Left renal cortex interstitium (tissue), 4 donors: Measurements from ENCODE around the gene UNC119B. TPM values are rescaled to one million over a fixed set of nuclear protein-coding genes. Genes with fewer than 3 reads are reported as not detected.
A peak's percentile ranks its signal among the peaks of the same experiment; 100 is the strongest.
"Not testable (repeated sequence)": the region's sequence is repeated elsewhere in the genome, so short reads cannot be mapped to it uniquely, and the experiment has no call there.

ENCODE experiments used
- DNase-seq, 4 donors: peaks; one replicate each; pipeline ENCODE4 v3.0.0-alpha.2; 2013; ENCODE audit warnings: low read depth in 4 of 4, low spot score in 2 of 4, missing footprints in 1 of 4
- polyA plus RNA-seq, 4 donors: library from polyadenylated mRNA; unstranded; fragments of 120-200 nt; gene quantifications; one replicate each; pipeline ENCODE4 v1.2.1, GENCODE V29; 2013; ENCODE audit not compliant: insufficient read length in 4 of 4

Gene UNC119B
- polyA plus RNA-seq, 4 donors: 70.1 to 76.1 (median 72.2) TPM

DNA sequence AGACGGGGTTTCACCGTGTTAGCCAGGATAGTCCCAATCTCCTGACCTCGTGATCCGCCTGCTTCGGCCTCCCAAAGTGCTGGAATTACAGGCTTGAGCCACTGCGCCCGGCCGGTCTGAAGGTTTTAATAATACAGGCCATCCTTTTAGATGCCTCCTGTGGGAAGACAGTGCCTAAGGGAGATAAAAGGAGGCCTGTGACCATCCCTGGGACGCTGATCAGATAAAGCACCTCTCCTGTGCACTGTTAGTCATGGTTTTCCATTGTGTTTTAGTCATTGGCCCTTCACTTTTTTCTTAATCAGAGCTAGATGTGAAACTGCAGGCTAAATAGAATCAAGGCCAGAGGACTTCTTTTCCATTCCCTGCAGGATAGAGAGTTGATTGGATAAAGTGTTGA, 7.8 kb downstream of the UNC119B start:
- DNase-seq: no peak

- DNase-seq: no peak
Measured at GRCh38 chr12:120719072-120719471, 8.8 kb downstream of the UNC119B start.

GRCh38 chr12:120719496-120720233, 9.4 kb downstream of the UNC119B start:
- no peak for DNase-seq

- no peak for DNase-seq
Measured at GRCh38 chr12:120720234-120720986, 10.2 kb downstream of the UNC119B start.

- no peak for DNase-seq
Measured at GRCh38 chr12:120720987-120721801, 10.9 kb downstream of the UNC119B start.

- no peak for DNase-seq
Measured at GRCh38 chr12:120721866-120722265, 11.6 kb downstream of the UNC119B start.

DNA sequence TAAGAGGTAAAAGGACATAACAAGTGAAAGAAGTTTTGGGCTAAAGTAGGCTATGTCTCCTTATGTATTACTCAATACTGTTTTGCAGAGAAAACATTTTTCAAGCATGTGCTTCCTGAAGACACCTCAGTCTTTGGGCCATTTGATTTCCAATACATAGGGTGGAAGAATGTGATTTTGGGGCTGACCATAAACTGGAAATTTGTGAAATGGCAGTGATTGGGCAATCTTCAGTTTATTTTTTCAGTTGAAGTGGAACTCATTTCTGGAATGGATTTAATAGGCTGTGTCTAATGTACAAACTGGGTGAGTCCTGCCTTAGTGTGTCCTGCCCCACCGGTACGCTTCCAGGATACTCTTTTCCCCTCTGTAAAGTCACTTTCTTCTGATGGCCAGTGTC, 12.5 kb downstream of the UNC119B start:
- no peak for DNase-seq

GRCh38 chr12:120724720-120725119, 14.5 kb downstream of the UNC119B start:
- DNase-seq: no peak

- DNase-seq: no peak
Measured at GRCh38 chr12:120725151-120725658, 14.9 kb downstream of the UNC119B start.

DNA sequence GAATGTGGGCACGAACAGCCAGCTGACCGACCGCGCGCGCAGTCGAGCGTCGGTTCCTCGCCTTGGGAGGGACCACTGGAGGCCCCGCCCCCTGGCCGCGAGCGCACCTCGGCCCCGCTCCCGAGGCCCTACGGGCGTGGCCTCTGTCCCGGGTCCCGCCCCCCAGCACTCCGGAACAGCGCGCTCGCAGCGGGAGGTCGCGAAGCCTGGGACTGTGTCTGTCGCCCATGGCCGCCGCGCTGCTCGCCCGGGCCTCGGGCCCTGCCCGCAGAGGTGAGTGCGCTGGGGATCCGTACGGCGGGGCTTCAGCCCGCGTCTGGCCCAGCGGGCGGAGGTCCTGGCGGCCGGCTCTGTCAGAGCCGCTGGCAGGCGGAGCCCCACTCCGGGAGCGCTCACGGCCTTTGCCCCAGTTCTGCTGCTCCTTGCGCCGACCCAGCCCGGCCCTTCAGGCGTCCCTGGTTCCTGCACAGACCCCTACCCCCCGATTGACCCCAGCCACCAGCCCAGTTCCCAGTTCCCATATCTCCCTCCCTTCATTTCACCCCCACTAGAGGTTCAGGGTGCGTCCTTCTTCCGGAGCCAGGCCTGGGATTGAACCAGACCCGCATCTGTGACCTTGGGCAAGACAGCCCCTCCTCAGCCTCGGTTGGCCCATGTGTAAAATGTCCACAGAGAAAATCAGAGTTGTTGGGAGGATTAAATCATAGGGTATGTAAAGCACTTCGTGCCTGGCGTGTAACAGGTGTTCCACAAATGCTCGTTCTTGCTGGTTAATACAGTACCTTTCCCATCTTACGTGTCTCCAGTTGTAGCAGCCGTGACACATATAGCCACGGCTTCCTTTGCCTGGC, 15.6 kb downstream of the UNC119B start, which contains the start of gene ACADS:
ACADS (plus strand) TSS at position 168 of the 851 bp plus-strand sequence; CDS start at position 228, 60 bp downstream.
- peak in 3 of 4 donors; percentile 69 to 76 (median 69) for DNase-seq

- DNase-seq: no peak
Measured at GRCh38 chr12:120726510-120726793, 16.2 kb downstream of the UNC119B start.

DNA sequence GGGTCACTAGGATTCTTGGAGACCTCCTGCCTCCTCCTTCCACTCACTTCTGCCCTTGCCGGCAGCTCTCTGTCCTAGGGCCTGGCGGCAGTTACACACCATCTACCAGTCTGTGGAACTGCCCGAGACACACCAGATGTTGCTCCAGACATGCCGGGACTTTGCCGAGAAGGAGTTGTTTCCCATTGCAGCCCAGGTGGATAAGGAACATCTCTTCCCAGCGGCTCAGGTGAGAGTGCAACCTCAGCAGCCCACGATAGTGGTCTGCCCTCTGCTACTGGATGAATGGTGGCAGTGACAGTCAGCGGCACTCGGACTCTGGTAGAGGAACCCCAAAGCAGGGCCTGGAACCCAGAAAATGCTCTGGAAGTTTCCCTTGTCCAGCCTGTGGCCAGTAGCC, 16.7 kb downstream of the UNC119B start:
- DNase-seq: no peak

- DNase-seq: not testable (repeated sequence)
Measured at GRCh38 chr12:120732198-120732597, 21.9 kb downstream of the UNC119B start.

DNA sequence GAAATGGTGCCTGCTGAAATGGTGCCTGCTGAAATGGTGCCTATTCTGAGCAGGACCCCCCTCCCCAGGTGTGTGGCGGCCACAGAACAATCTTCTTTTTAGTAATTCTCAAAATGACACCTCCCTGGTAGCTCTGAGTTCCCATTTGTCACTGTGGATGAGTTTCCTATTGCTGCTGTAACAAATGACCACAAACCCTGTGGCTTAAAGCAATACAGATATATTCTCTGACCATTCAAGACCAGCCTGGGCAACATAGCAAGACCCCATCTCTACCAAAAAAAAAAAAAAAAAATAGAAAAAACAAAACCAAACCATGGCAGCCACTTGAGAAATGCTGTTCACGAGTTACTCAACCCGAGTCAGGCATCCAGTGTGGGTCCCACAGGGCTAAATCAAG, 23.3 kb downstream of the UNC119B start:
- no peak for DNase-seq

DNA sequence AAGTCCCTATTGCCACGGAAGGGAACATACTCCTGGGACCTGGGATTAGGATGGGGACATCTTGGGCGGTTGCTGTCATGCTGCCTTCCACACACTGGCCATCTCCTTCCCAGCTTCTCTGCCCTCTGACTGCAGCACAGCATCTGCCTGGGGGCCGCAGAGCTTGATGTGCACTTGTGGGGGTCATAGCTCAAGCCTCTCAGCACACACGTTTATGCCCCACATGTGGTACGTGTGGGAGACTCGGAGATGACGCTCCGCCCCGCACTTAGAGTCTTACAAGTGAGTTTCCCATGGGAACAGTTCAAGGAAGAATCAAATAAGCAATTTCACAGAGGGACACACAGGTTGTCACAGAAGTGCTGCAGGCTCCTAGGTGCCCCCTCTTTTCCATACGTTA, 24.0 kb downstream of the UNC119B start:
- DNase-seq: no peak

- no peak for DNase-seq
Measured at GRCh38 chr12:120735181-120735580, 24.9 kb downstream of the UNC119B start.

DNA sequence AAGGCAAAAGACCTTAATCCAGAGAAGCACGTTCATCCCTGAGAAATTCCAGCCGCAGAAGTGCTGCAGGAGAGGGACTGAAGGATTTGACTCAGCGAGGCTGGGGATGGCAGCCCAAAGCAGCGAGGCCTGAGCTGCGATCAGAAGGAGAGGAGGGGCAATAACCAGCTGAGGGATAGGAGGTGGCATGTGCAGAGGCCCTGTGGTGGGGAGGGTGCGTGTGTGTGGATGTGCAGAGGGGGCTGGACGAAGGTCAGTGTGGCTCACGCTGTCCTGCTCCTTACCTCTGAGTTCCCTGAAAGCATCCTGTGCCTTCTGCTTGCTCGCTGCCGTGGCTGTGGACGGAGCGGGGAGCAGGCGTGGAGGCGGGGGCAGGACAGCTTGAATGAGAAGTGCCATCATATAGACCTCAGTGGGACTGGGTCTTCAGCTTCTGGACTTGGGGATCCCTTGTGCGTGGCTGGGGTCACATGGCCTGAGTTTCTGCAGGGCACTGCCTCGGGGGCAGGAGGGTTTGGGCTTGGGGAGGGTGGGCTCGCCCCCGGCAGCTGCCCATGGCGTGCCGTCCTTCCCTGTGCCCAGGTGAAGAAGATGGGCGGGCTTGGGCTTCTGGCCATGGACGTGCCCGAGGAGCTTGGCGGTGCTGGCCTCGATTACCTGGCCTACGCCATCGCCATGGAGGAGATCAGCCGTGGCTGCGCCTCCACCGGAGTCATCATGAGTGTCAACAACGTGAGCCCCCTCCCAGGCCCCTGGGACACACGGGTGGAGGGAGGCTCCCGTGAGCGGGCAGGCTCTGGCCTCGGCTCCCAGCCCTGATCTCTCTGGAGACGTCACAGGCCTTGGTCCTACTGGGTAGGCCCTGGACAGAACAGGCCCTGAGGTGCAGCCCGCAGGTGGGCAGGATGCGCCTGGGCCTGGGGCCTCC, 26.4 kb downstream of the UNC119B start:
- DNase-seq: no peak

DNA sequence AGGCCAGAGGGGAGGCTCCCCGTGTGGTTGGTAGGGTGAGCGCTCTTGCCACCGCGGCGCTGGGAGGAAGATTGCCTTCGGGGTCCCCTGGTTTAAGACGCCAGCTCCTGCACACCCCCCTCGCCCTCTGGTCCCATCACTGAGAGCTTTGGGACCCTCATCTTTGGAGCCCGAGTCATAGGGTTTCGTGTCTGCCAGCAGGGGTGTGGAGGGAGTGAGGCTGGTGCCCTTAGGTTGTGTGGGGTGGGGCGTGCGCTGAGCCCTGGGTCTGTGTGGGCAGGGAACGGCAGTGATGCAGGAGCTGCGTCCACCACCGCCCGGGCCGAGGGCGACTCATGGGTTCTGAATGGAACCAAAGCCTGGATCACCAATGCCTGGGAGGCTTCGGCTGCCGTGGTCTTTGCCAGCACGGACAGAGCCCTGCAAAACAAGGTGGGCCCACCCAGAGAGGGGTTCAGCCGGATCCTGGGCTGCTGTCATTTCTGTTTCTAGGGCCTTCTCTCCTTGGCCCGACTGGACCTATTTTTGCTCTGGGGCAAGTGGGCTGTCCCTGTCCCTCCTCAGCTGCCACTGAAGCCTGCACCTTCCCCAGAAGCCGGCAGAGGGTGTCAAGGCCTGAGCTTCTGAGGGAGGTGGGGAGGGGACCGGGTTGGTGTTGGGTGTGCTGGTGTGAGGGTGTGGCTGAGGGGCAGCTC, 27.4 kb downstream of the UNC119B start:
- DNase-seq: no peak
